ENCODE data around the gene TRAF3IP3.

The TRAF3IP3 gene

DNA sequence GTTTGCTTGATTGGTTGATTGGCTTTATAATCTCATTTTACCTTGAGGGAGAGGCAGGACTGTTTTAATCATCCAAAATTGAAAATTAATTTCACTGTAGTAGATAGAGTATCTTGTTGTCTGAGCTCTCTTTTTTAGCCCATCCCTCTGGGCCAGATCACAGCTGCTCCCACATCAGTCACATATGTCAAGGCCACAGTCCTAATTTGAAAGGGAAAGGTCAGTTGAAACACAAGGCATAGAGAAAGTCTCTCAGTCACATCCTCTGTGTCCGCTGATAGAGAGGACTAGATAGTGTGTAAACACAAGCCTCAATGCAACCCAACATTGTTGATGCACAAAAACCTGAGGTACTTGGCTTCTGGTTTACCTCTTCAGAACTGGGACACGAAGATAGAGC lies 21.7 kb downstream of the TRAF3IP3 start:
- in situ Hi-C loops (cut with MboI; ENCODE audit: low pct_unique_long_range_greater_than_20kb, low sequenced_read_pairs, unreplicated experiment): no loop called here
- no peak for DNase-seq (ENCODE audit: low spot score)
- TF ChIP-seq, protein P1, sequence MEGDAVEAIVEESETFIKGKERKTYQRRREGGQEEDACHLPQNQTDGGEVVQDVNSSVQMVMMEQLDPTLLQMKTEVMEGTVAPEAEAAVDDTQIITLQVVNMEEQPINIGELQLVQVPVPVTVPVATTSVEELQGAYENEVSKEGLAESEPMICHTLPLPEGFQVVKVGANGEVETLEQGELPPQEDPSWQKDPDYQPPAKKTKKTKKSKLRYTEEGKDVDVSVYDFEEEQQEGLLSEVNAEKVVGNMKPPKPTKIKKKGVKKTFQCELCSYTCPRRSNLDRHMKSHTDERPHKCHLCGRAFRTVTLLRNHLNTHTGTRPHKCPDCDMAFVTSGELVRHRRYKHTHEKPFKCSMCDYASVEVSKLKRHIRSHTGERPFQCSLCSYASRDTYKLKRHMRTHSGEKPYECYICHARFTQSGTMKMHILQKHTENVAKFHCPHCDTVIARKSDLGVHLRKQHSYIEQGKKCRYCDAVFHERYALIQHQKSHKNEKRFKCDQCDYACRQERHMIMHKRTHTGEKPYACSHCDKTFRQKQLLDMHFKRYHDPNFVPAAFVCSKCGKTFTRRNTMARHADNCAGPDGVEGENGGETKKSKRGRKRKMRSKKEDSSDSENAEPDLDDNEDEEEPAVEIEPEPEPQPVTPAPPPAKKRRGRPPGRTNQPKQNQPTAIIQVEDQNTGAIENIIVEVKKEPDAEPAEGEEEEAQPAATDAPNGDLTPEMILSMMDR (IDR thresholded peaks at IDR 0.05; ENCODE audit: extremely low read depth, insufficient read depth, missing control alignments): no peak

DNA sequence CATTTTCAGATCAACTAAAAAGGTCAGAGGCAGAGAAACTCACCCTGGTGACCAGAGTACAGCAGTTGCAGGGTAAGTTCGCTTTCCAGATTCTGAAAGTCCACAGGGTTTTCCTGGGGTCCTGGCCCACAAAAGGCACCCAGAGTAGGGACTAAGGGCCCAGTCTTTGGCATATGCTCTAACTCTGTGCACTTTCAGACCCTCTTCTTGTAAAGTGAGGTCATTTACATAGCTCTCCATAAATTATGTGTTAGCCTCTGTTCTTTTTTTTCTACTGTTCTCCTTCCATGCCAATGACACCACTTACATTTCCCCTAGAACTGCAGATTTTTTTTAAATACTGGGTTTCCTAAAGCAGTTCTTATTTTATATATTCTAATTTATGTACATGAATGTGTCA lies 22.2 kb downstream of the TRAF3IP3 start:
- TF ChIP-seq, protein P1 (IDR thresholded peaks at IDR 0.05; ENCODE audit: extremely low read depth, insufficient read depth, missing control alignments): no peak
- no peak for DNase-seq (ENCODE audit: low spot score)
- in situ Hi-C loops (cut with MboI; ENCODE audit: low pct_unique_long_range_greater_than_20kb, low sequenced_read_pairs, unreplicated experiment): no loop called here

DNA sequence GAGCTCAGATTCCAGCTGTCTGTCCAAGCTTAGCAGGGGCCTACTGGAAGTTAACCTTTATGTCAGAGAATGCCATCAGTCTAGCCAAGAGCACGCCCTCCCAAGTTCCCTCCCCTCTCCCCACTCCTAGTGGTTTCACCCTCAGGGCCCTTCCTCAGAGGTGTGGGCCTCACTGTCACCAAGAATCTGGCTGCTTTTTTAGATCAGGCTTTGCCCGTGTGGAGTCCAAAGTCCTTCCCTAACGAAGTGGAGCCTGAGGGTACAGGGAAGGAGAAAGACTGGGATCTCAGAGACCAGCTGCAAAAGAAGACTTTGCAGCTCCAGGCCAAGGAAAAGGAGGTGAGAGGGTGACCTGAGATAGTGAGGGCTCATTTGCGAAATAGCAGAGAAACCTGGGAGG lies 24.4 kb downstream of the TRAF3IP3 start:
- TF ChIP-seq, protein P1 (IDR thresholded peaks at IDR 0.05; ENCODE audit: extremely low read depth, insufficient read depth, missing control alignments): no peak
- in situ Hi-C loops (cut with MboI; ENCODE audit: low pct_unique_long_range_greater_than_20kb, low sequenced_read_pairs, unreplicated experiment): no loop called here
- no peak for DNase-seq (ENCODE audit: low spot score)

DNA sequence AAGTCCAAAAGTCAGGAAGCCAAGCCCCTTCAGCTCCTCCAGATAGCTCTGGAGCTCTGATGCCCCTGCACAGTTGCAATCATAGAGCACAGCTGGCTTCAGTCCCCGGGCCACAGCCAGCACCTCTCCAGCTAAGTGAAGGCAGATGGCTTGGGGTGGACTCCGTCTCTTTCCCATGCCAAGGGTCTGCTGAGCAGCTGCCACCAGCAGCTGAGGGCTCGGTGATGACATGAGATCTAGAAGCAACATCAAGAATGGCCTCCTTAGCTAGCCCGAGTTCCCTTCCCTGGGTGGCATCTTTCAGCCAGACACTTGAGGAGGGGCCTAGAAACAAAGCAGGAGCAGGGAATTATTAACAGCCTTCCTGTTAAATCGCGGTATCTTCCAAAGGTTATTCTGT lies 27.5 kb downstream of the TRAF3IP3 start:
- in situ Hi-C loops (cut with MboI; ENCODE audit: low pct_unique_long_range_greater_than_20kb, low sequenced_read_pairs, unreplicated experiment): no loop called here
- TF ChIP-seq, protein P1 (IDR thresholded peaks at IDR 0.05; ENCODE audit: extremely low read depth, insufficient read depth, missing control alignments): no peak
- DNase-seq (ENCODE audit: low spot score): no peak

DNA sequence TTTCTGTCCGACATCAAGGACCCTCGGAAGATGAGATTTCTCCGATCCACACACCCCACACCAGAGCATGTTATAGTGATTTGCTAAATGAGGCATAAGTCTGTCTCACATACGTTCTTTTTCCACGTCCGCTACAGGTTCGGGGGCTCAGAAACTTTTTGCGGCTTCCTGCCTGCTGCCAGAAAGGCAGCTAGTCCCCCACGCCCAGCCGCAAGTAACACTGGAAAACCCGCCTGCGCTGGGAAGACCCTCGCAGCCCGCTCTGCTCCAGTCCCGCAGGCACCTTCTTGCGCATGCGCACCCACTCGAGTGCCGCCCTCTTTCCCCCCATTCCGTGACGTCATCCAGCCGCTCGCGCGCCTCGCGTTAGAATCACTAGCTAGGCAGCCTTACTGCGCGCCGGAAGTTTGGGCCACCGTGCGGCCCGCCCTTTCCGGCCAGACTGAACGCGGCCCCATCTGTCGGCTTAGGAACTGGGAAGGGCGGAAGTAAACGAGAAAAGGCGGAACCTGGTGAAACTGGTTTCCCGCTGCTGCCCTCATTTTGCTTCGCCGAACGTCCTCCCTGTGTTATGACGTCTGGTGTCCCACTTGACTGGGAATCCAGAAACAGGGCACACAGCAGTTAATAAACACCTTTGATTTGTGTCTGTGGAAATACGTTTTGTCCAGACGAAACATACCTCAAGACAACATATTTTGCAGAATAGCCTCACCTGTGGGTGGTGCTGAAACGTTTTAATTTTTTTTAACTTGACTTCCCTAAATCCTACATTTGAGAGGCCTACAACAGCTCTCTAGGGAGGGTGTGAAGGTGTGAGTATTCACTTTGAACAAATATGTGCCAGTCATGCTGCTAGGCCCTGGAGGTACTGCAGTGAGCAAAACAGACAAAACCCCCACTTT lies 28.7 kb downstream of the TRAF3IP3 start, which contains the start of gene C1orf74:
C1orf74 (minus strand) TSS at position 295 of the 905 bp plus-strand sequence. CDS start 925 bp downstream, outside the sequence.
- in situ Hi-C loops (cut with MboI; ENCODE audit: low pct_unique_long_range_greater_than_20kb, low sequenced_read_pairs, unreplicated experiment): no loop called here
- TF ChIP-seq, protein P1 (IDR thresholded peaks at IDR 0.05; ENCODE audit: extremely low read depth, insufficient read depth, missing control alignments): no peak
- DNase-seq (ENCODE audit: low spot score): peak; percentile 94

DNA sequence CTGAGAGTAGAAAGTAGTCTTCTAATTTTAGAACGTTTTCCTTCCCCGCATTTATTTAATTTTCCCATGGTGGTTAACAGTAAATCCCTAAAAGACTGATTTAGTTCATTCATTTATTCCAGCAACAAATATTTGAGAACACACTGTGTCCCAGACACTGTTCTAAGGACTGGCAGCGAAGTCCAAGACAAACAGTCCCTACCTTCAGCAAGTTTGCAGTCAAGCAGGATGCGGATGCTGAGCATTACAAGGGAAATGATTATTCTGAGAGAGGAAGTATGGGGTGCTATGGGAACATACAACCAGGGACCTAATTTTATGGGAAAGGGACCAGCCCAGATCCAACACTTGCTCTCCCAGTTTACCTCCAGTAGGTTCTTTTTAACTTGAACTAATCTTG lies 29.7 kb downstream of the TRAF3IP3 start:
- TF ChIP-seq, protein P1 (IDR thresholded peaks at IDR 0.05; ENCODE audit: extremely low read depth, insufficient read depth, missing control alignments): no peak
- in situ Hi-C loops (cut with MboI; ENCODE audit: low pct_unique_long_range_greater_than_20kb, low sequenced_read_pairs, unreplicated experiment): no loop called here
- DNase-seq (ENCODE audit: low spot score): no peak
